Loucy (cell line): ENCODE data around the gene TLK1.

Experiments used
- H2AFZ ChIP-seq: fragments of 200-600 bp; sonication (generic); 2 replicates; pipeline ENCODE4 v1.6.0; 2016; ENCODE audit warnings: antibody characterized with exemption, mild to moderate bottlenecking, low read length, moderate library complexity
- H3F3A ChIP-seq: fragments of 200-600 bp; 2 replicates; pipeline ENCODE4 v1.6.0; 2016; ENCODE audit warnings: antibody characterized with exemption, low read depth, mild to moderate bottlenecking
- H3K27me3 ChIP-seq: fragments of 200-600 bp; sonication (generic); 2 replicates; pipeline ENCODE4 v1.6.1; 2014; ENCODE audit warnings: low read length, mild to moderate bottlenecking; ENCODE audit not compliant: insufficient read depth, poor library complexity, severe bottlenecking
- H3K36me3 ChIP-seq: fragments of 200-600 bp; sonication (generic); 2 replicates; pipeline ENCODE4 v1.6.1; 2016; ENCODE audit warnings: low read length; ENCODE audit not compliant: insufficient read depth
- H3K4me1 ChIP-seq: fragments of 200-600 bp; sonication (generic); 2 replicates; pipeline ENCODE4 v1.5.1; 2014; ENCODE audit warnings: low read length, mild to moderate bottlenecking; ENCODE audit not compliant: insufficient read depth, poor library complexity, severe bottlenecking
- H3K4me2 ChIP-seq: fragments of 200-600 bp; sonication (generic); 2 replicates; pipeline ENCODE4 v1.6.0; 2014; ENCODE audit warnings: antibody characterized with exemption, low read length, low read depth, mild to moderate bottlenecking; ENCODE audit not compliant: poor library complexity, severe bottlenecking
- H3K4me3 ChIP-seq: fragments of 200-600 bp; sonication (generic); 2 replicates; pipeline ENCODE4 v1.5.1; 2014; ENCODE audit warnings: low read length, mild to moderate bottlenecking, mixed read lengths; ENCODE audit not compliant: poor library complexity, severe bottlenecking
- H3K79me2 ChIP-seq: fragments of 200-600 bp; sonication (generic); 2 replicates; pipeline ENCODE4 v1.6.1; 2014; ENCODE audit warnings: low read length; ENCODE audit not compliant: insufficient read depth
- H3K9ac ChIP-seq: fragments of 200-600 bp; sonication (generic); 2 replicates; pipeline ENCODE4 v1.6.0; 2014; ENCODE audit warnings: mild to moderate bottlenecking, low read depth, low read length, moderate library complexity; ENCODE audit not compliant: poor library complexity, severe bottlenecking
- H3K9me2 ChIP-seq: fragments of 200-600 bp; sonication (generic); replicated peaks from 2 replicates; pipeline ENCODE4 v1.6.1; 2016; ENCODE audit warnings: low read depth, low read length, mixed read lengths
- H3K9me3 ChIP-seq: fragments of 200-600 bp; sonication (generic); 2 replicates; pipeline ENCODE4 v1.6.1; 2014; ENCODE audit warnings: mild to moderate bottlenecking, antibody characterized with exemption, low read length, low read depth; ENCODE audit not compliant: insufficient read depth
- H4K20me1 ChIP-seq: fragments of 200-600 bp; sonication (generic); 2 replicates; pipeline ENCODE4 v1.6.0; 2014; ENCODE audit warnings: antibody characterized with exemption, low read length, mild to moderate bottlenecking; ENCODE audit not compliant: insufficient read depth, poor library complexity, severe bottlenecking
- EZH2phosphoT487 ChIP-seq: fragments of 200-600 bp; IDR thresholded peaks from 2 replicates; pipeline ENCODE4 v1.6.1; 2018; ENCODE audit warnings: antibody characterized with exemption, mild to moderate bottlenecking, moderate library complexity, borderline replicate concordance
- TF ChIP-seq, protein P1 (sequence below): fragments of 200-600 bp; sonication (generic); conservative IDR thresholded peaks from 2 replicates; pipeline ENCODE4 v1.5.1; 2014; ENCODE audit warnings: mild to moderate bottlenecking, antibody characterized with exemption, low read length

TLK1 gene

DNA sequence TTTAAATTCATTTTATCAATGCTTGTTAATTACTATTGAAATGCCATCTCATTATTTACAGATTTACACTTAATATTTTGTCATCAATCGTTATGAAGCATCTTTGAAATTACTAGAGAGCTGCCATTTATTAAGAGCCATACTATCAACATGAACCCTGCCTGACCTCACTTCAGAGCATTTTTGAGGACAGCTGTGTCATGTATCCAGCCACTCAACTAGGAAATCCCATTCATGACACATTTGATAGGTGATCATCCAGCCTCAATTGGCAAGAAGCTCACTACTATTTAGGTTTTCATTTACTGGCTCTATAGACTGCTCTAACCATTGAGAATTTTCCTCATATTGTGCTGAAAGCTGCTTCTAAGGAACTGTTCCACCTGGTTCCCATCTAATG is 40.6 kb upstream of the TLK1 start:
- Histone ChIP-seq H3K4me2 (no peak overlapping the region), H2AFZ (no peak overlapping the region), H3K27me3 (no peaks in the 10 kb centered on the region), H3F3A (no peaks in the 10 kb centered on the region), H3K4me1 (no peaks in the 10 kb centered on the region), H3K79me2 (no peaks in the 10 kb centered on the region), H3K9ac (no peak overlapping the region), H3K9me2 (no peaks in the 10 kb centered on the region), H3K36me3 (no peaks in the 10 kb centered on the region), H3K4me3 (no peak overlapping the region), H3K9me3 (no peaks in the 10 kb centered on the region), H4K20me1 (no peaks in the 10 kb centered on the region)
- TF ChIP-seq, protein P1, sequence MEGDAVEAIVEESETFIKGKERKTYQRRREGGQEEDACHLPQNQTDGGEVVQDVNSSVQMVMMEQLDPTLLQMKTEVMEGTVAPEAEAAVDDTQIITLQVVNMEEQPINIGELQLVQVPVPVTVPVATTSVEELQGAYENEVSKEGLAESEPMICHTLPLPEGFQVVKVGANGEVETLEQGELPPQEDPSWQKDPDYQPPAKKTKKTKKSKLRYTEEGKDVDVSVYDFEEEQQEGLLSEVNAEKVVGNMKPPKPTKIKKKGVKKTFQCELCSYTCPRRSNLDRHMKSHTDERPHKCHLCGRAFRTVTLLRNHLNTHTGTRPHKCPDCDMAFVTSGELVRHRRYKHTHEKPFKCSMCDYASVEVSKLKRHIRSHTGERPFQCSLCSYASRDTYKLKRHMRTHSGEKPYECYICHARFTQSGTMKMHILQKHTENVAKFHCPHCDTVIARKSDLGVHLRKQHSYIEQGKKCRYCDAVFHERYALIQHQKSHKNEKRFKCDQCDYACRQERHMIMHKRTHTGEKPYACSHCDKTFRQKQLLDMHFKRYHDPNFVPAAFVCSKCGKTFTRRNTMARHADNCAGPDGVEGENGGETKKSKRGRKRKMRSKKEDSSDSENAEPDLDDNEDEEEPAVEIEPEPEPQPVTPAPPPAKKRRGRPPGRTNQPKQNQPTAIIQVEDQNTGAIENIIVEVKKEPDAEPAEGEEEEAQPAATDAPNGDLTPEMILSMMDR, result no peak

DNA sequence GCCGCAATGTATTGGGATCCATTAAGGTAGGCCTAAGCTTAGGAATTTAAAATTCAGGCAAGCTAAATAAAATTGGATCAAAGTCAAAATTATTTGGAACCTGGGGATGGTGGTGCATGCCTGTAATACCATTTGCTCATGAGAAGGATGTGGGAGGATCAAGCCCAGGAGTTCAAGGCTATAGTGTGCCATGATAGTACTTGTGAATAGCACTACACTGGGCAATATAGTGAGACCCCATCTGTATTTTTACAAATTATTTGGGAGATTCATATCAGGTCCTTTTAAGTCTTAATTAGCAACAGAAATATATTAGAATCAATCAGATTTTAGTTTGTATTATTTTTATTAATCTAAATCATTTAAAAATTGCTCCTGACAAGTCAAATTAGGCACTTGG is 39.8 kb upstream of the TLK1 start:
- H2AFZ ChIP-seq, result no peak overlapping the region
- TF ChIP-seq EZH2phosphoT487, result no peak
- TF ChIP-seq, protein P1, result no peak

DNA sequence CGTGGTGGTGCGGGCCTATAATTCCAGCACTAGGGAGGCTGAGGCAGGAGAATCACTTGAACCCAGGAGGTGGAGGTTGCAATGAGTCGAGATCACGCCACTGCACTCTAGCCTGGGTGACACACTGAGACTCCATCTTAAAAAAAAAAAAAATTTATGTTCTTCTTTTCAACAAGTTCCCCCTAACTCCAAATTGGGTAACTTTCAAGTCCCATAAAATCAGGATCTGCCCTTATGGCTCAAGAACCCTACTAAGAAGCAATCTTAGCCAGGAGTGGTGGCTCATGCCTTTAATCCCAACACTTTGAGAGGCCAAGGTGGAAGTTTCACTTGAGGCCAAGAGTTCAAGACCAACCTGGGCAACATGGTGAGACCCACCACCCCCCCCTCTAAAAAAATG is 30.3 kb upstream of the TLK1 start:
- Histone ChIP-seq H3K27me3 (no peaks in the 10 kb centered on the region), H3K4me2 (no peak overlapping the region), H3K4me3 (no peak overlapping the region), H3K36me3 (no peaks in the 10 kb centered on the region), H4K20me1 (no peaks in the 10 kb centered on the region), H3K79me2 (no peaks in the 10 kb centered on the region), H3K4me1 (no peaks in the 10 kb centered on the region), H2AFZ (no peak overlapping the region), H3F3A (no peaks in the 10 kb centered on the region), H3K9me3 (no peaks in the 10 kb centered on the region), H3K9me2 (no peaks in the 10 kb centered on the region), H3K9ac (no peak overlapping the region)
- TF ChIP-seq, protein P1, result no peak
- no peak for TF ChIP-seq EZH2phosphoT487

More for the DNA sequence above, 39.8 kb upstream of the TLK1 start:
- Histone ChIP-seq H3K4me3 (no peak overlapping the region), H3K79me2 (no peaks in the 10 kb centered on the region), H3K4me1 (no peaks in the 10 kb centered on the region), H3K9me2 (no peaks in the 10 kb centered on the region), H3K9ac (no peak overlapping the region), H3F3A (no peaks in the 10 kb centered on the region), H3K4me2 (no peak overlapping the region), H3K27me3 (no peaks in the 10 kb centered on the region), H3K9me3 (no peaks in the 10 kb centered on the region), H3K36me3 (no peaks in the 10 kb centered on the region), H4K20me1 (no peaks in the 10 kb centered on the region)
